Pancreas (tissue), 10 donors: ENCODE measurements around the gene IGLL5. TPM values are rescaled to one million over a fixed set of nuclear protein-coding genes. Genes with fewer than 3 reads are reported as not detected.

ENCODE experiments used
- ATAC-seq, 4 donors: fragments of 200-7000 bp; cut with Tn5 transposase; one replicate each; pipeline versions ENCODE4 v1.8.0 to v1.9.1; 2020; ENCODE audit warnings: mild to moderate bottlenecking in 4 of 4, moderate library complexity in 4 of 4
- DNase-seq, 6 donors: peaks; one replicate each; pipeline ENCODE4 v3.0.0-alpha.2; 2020
- FAIRE-seq: peaks from 2 replicates; lab custom pipeline; 2012; peaks lifted over from hg19 to GRCh38; lab: Jason Lieb, UNC
- H3K27ac ChIP-seq, 4 donors: fragments of 200-600 bp; sonication (generic); 1 replicate in 3 of 4; 2 replicates in 1 of 4; pipeline versions ENCODE4 v1.5.0 to v1.8.0; 2020
- H3K27me3 ChIP-seq, 4 donors: fragments of 200-600 bp; one replicate each; pipeline ENCODE4 v1.8.0; 2021
- H3K36me3 ChIP-seq, 3 donors: fragments of 200-600 bp; sonication (generic) in 1 of 3; one replicate each; pipeline versions ENCODE4 v1.5.0 to v1.8.0; 2020 to 2021
- H3K4me1 ChIP-seq, 3 donors: fragments of 200-600 bp; one replicate each; pipeline ENCODE4 v1.8.0; 2021
- H3K4me3 ChIP-seq, 4 donors: fragments of 200-600 bp; sonication (generic) in 2 of 4; one replicate each; pipeline versions ENCODE4 v1.5.0 to v1.8.0; 2020 to 2021
- H3K9me3 ChIP-seq, 4 donors: fragments of 200-600 bp; one replicate each; pipeline ENCODE4 v1.8.0; 2021
- WGBS, 2 donors: extraction: QIAGEN DNeasy Blood & Tissue Kit; methylation state at CpG; one replicate each; pipeline ENCODE4 v1.1.7; 2013; 5-methylcytosine and 5-hydroxymethylcytosine counted together
- intact Hi-C, 3 donors: fragments of 100-400 bp; cut with DNase I; formaldehyde crosslinking; loops; one replicate each; pipeline versions ENCODE4 v1.11.1 to v1.14.2; 2022
- polyA plus RNA-seq, 2 donors: library from polyadenylated mRNA; stranded (reverse); fragments of 200-250 nt; gene quantifications; one replicate each; pipeline ENCODE4 v1.2.3, GENCODE V29; 2013
- total RNA-seq, 6 donors: library from RNA; stranded (reverse); fragmentation: NEBNext Ultra II Directional in 4 of 6; extraction: Animal tissue kit (Norgen Biotek cat#: 25700) in 4 of 6; gene quantifications; one replicate each; pipeline versions ENCODE4 v1.2.1 to v1.2.4, GENCODE V29; 2021 to 2023
- TF ChIP-seq, protein P1 (sequence below), 4 donors: fragments of 200-600 bp; sonication (generic) in 3 of 4; IDR thresholded peaks; one replicate each; pipeline versions ENCODE4 v1.5.0 to v1.8.0; 2021; ENCODE audit warnings: antibody characterized with exemption in 4 of 4
- donor health status: healthy with polysubstance abuse.
- donor health status: DM: no; HTN: no; CAD: no; lungs with moderate emphysema.
- donor health status: DM: no; HTN: no; CAD: no.
- donor health status: control.
- donor health status: control.
- donor health status: Bipolar disorder and iron deficiency.
- donor health status: DM: yes; HTN: yes; CAD: no.
- donor health status: DM: no; HTN: no; CAD: no.
- donor health status: DM: no; HTN: no; CAD: no.
- donor health status: DM: yes; HTN: yes; CAD: no.

IGLL5 gene
- total and polyA plus RNA-seq, 8 donors, result 0.23 to 26.3 (median 0.72) TPM; not detected in 3

DNA sequence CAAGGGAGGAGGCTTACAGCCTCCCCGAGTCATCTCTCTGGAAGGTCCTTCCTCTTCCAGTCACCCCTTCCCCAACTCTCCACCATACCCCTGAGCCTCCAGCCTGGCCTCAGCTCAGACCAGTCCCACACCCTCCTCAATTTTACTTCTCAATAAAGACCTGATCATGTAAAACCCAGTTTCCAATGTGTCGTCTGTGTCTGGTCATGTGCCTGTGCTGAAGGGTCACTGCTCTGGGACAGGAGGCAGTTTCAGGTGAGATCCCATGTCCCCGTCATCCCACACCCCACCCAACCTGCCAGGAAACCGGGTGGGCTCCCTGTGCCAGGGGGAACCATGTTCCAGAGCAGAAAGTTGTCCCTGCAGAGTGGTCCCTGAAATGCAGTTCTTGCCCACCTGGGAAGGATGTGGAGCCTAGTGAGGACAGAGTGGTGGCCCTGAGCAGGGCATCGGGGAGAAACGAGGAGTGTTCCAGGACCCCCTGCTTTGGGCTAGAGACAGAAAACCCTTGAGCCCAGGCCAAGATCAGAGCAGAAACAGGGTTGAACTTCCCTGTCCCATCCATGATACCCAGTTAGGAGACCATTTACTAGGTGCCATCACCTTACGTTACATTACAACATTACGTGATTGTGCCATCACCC lies 19.4 kb downstream of the IGLL5 start:
- Histone ChIP-seq H3K27me3 (no peaks in the 10 kb centered on the region), H3K27ac (no peak overlapping the region), H3K36me3 (no peaks in the 10 kb centered on the region), H3K9me3 (no peaks in the 10 kb centered on the region), H3K4me1 (no peaks in the 10 kb centered on the region), H3K4me3 (no peak overlapping the region)
- WGBS, 2 donors, result 66 to 71% methylated on average over 8 of the region's 8 CpGs
- TF ChIP-seq, protein P1, sequence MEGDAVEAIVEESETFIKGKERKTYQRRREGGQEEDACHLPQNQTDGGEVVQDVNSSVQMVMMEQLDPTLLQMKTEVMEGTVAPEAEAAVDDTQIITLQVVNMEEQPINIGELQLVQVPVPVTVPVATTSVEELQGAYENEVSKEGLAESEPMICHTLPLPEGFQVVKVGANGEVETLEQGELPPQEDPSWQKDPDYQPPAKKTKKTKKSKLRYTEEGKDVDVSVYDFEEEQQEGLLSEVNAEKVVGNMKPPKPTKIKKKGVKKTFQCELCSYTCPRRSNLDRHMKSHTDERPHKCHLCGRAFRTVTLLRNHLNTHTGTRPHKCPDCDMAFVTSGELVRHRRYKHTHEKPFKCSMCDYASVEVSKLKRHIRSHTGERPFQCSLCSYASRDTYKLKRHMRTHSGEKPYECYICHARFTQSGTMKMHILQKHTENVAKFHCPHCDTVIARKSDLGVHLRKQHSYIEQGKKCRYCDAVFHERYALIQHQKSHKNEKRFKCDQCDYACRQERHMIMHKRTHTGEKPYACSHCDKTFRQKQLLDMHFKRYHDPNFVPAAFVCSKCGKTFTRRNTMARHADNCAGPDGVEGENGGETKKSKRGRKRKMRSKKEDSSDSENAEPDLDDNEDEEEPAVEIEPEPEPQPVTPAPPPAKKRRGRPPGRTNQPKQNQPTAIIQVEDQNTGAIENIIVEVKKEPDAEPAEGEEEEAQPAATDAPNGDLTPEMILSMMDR (IDR thresholded peaks at IDR 0.05), result no peak
- intact Hi-C loops, result no loop called here
- FAIRE-seq, result no peak
- DNase-seq, result no peak
- no peak for ATAC-seq

DNA sequence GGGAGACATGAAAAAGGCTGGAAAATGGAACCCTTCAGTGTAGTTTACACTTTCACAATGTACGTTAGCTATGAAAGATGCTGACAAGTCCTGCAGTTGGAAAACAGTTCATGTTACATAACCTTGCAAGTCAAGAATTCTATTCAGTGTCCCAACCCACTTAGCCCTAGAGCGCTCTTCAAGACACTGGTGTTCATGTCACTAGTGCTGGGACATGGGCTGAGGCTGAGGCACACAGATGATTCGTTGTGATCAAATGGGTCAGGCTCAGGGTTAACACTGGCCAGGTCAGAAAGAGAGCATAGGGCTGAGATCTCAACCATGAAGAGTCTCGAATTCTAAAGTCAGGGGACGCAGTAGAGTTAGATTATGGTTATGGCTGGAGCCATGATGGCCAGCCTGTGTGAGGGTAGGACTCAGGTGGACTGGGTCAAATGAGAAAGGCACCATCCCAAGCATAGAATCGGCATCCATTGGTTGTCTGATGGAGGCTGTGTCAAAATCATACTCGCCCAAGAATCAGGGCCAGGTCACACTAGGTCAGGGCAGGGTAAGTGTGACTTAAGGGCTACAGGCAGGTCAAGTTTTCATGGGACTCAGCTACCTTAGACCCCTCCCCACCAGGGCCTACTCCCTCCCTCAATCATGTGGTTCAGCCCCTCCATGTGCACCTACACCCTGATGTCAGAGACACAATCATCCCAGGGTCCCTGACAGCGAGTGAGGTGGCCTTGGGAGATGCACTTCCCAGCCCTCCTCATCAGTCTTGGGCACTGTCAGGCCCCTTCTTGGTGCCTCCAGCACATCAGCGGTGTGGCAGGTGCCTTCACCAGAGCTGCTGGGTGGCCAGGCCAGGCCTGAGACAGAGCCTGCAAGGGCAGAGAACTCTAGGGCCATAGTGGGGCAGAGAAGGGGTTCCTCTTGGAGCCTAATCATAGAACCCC lies 20.2 kb downstream of the IGLL5 start:
- H3K36me3 ChIP-seq, result no peaks in the 10 kb centered on the region
- ATAC-seq (no peak), FAIRE-seq (no peak), DNase-seq (no peak)
- intact Hi-C loops, result no loop called here
- H3K9me3 ChIP-seq, result no peaks in the 10 kb centered on the region
- H3K27me3 ChIP-seq, result no peaks in the 10 kb centered on the region
- H3K4me1 ChIP-seq, result no peaks in the 10 kb centered on the region
- no peak overlapping the region for H3K4me3 ChIP-seq
- TF ChIP-seq, protein P1 (IDR thresholded peaks at IDR 0.05), result no peak
- 75 to 79% methylated on average over 9 of the region's 9 CpGs for WGBS, 2 donors
- no peak overlapping the region for H3K27ac ChIP-seq

DNA sequence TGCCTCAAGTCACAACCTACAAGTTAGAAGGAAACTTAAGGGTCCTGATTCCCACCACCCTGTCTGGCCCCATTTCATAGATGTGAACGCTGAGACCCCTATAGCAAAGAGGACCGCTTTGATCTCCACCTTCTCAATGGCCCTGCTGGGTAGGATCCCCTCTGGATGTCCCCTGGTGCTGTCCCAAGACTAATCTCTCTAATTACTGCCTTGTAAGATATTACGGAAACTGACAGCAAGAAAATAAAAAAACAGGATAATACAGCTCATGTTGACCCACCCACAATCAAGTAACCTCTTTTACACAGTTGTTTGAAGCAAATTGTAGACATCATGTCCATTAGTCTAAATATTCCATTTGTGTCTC lies 20.9 kb downstream of the IGLL5 start:
- Histone ChIP-seq H3K27me3 (no peaks in the 10 kb centered on the region), H3K27ac (no peak overlapping the region), H3K36me3 (no peaks in the 10 kb centered on the region), H3K9me3 (no peaks in the 10 kb centered on the region), H3K4me1 (no peaks in the 10 kb centered on the region), H3K4me3 (no peak overlapping the region)
- FAIRE-seq (no peak), ATAC-seq (no peak), DNase-seq (no peak)
- TF ChIP-seq, protein P1 (IDR thresholded peaks at IDR 0.05), result no peak
- intact Hi-C loops, result no loop called here
- 71 to 75% methylated on average over 3 of the region's 3 CpGs for WGBS, 2 donors

DNA sequence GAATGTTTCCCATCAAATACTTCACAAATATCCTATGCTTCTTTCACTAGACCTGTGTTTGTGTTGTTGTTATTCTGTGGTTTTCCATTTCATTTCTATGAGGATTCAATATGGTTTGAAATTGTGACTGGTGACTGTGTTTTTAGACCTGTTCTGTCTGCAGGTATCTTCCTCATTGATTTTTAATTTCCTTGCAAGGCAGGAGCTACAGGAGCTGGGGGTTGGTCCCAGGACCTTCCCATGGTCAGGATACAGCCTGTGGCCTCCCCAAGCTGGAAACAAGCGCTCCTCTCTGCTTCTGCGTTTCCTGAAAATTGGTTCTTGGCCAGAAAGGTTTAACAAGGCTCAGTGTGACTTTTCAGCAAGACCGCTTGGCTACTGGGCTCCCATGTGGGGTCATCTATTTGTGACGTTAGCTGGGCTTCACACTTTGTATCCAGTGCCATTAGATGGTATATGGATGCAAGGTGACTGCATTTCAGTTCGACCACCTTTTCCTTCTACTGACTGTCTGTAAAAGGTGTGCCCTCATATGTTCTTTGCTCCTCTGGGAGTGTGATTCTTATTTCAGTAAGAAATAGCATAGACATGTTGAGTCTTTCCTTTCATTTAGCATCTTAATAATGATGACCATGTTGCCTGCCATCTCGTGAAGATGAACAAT lies 21.5 kb downstream of the IGLL5 start:
- Histone ChIP-seq H3K4me3 (no peak overlapping the region), H3K36me3 (no peaks in the 10 kb centered on the region), H3K27me3 (no peaks in the 10 kb centered on the region), H3K27ac (no peak overlapping the region), H3K9me3 (no peaks in the 10 kb centered on the region), H3K4me1 (no peaks in the 10 kb centered on the region)
- no peak for FAIRE-seq
- intact Hi-C loops, result no loop called here
- ATAC-seq, result no peak
- WGBS, 2 donors, result 60 to 64% methylated on average over 6 of the region's 6 CpGs
- TF ChIP-seq, protein P1 (IDR thresholded peaks at IDR 0.05), result no peak
- DNase-seq, result no peak
